HepG2 (cell line): ENCODE results near the gene RNF213. TPM values are rescaled to one million over a fixed set of nuclear protein-coding genes. Genes with fewer than 3 reads are reported as not detected.

Experiments used
- ARNT2 ChIP-seq: sonication (generic); formaldehyde crosslinking; IDR thresholded peaks from 2 replicates; pipeline ENCODE4 v1.8.0; 2022; ENCODE audit warnings: mild to moderate bottlenecking, low read depth, missing genetic modification reagents, moderate library complexity
- HNRNPLL ChIP-seq: fragments of 200-400 bp; formaldehyde crosslinking; IDR thresholded peaks from 2 replicates; pipeline ENCODE4 v1.6.1; 2017; ENCODE audit warnings: mild to moderate bottlenecking, low read depth, low read length; ENCODE audit not compliant: poor library complexity, severe bottlenecking
- IRF2 ChIP-seq: IDR thresholded peaks from 2 replicates; pipeline ENCODE4 v1.6.1; 2018; ENCODE audit warnings: missing genetic modification reagents, missing compliant biosample characterization
- KDM6A ChIP-seq: IDR thresholded peaks from 2 replicates; pipeline ENCODE4 v1.6.1; 2016; ENCODE audit warnings: low read depth
- NFE2L2 ChIP-seq: fragments of 150-350 bp; IDR thresholded peaks from 2 replicates; pipeline ENCODE4 v1.6.1; 2014; ENCODE audit warnings: low read length
- NRL ChIP-seq: sonication (generic); formaldehyde crosslinking; IDR thresholded peaks from 2 replicates; pipeline ENCODE4 v1.5.0; 2020; ENCODE audit warnings: missing genetic modification reagents, mild to moderate bottlenecking, moderate library complexity, borderline replicate concordance
- PAWR ChIP-seq: sonication (generic); formaldehyde crosslinking; IDR thresholded peaks from 2 replicates; pipeline ENCODE4 v1.4.0; 2020; ENCODE audit warnings: missing genetic modification reagents, mild to moderate bottlenecking, borderline replicate concordance
- POLR2A ChIP-seq, 2 experiments: IDR thresholded peaks; 2 replicates each; pipeline ENCODE4 v1.6.1; 2011; ENCODE audit warnings: low read depth in 2 of 2, low read length in 2 of 2, mild to moderate bottlenecking in 1 of 2, moderate library complexity in 1 of 2; ENCODE audit not compliant: insufficient read depth in 1 of 2
- RNF219 ChIP-seq: sonication (generic); formaldehyde crosslinking; IDR thresholded peaks from 2 replicates; pipeline ENCODE4 v1.5.0; 2020; ENCODE audit warnings: mild to moderate bottlenecking, missing genetic modification reagents
- SAP130 ChIP-seq: IDR thresholded peaks from 2 replicates; pipeline ENCODE4 v1.6.1; 2016; ENCODE audit warnings: low read depth
- ZNF20 ChIP-seq: sonication (generic); formaldehyde crosslinking; IDR thresholded peaks from 2 replicates; pipeline ENCODE4 v1.4.0; 2020; ENCODE audit warnings: mild to moderate bottlenecking, moderate library complexity, missing genetic modification reagents
- ZNF234 ChIP-seq: sonication (generic); formaldehyde crosslinking; conservative IDR thresholded peaks from 2 replicates; pipeline ENCODE4 v1.5.1; 2020; ENCODE audit warnings: mild to moderate bottlenecking, missing genetic modification reagents
- ZNF318 ChIP-seq: sonication (generic); formaldehyde crosslinking; IDR thresholded peaks from 2 replicates; pipeline ENCODE4 v1.4.0; 2020; ENCODE audit warnings: mild to moderate bottlenecking, missing genetic modification reagents
- ZNF512B ChIP-seq: sonication (generic); formaldehyde crosslinking; IDR thresholded peaks from 2 replicates; pipeline ENCODE4 v1.5.1; 2020; ENCODE audit warnings: missing genetic modification reagents, mild to moderate bottlenecking, borderline replicate concordance
- ZNF75D ChIP-seq: sonication (generic); formaldehyde crosslinking; IDR thresholded peaks from 2 replicates; pipeline ENCODE4 v1.8.1; 2023; ENCODE audit warnings: missing genetic modification reagents, mild to moderate bottlenecking, borderline replicate concordance
- ZSCAN21 ChIP-seq: sonication (generic); formaldehyde crosslinking; IDR thresholded peaks from 2 replicates; pipeline ENCODE4 v1.8.0; 2022; ENCODE audit warnings: mild to moderate bottlenecking, missing genetic modification reagents, moderate library complexity, borderline replicate concordance
- polyA plus RNA-seq, 8 experiments: library from polyadenylated mRNA; depleted of rRNA in 3 of 8; stranded (reverse) in 7 of 8; unstranded in 1 of 8; fragments of >200 nt; fragmentation: Illumina TruSeq in 4 of 8; extraction: Trizol in 4 of 8; gene quantifications; 2 replicates each; pipeline versions ENCODE4 v1.2.1 to v1.2.3, GENCODE V29; 2011 to 2016; ENCODE audit warnings: low read depth in 4 of 8, missing spikeins in 1 of 8, mixed read lengths in 1 of 8; ENCODE audit not compliant: insufficient read depth in 1 of 8
- total RNA-seq, 5 experiments: library from RNA; depleted of rRNA; stranded (reverse); fragments of >200 nt; fragmentation: Illumina TruSeq; extraction: Trizol; gene quantifications; 2 replicates each; pipeline ENCODE4 v1.2.3, GENCODE V29; 2016; ENCODE audit warnings: low read depth in 1 of 5

The RNF213 gene
- total and polyA plus RNA-seq, 2 of the 13 experiments (the other 11 are each of a cell fraction or from before 2014, with no cell fraction given): 38.6 to 38.7 TPM

DNA sequence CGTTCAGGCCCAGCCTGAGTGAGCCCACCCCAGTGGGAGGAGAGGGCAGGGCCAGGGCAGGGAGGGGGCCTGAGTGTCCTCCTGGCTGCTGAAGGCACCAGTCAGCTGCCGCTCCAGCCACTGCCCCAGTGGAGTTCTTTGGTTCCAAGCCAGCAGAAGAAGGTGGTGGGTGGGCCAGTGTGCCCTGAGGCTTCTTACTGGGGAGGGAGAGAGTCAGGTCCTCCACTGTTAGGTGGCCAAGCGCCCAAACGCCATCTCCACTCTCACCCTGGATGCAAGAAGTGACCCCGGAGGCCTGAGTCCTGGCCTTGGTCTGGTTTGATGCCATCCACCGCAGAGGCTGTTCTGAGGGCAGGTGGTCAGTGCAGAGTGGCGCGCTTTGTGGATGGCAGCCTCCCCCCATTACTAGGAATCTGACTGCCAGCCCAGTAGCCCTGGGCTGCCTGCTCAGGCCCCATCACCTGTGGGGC lies 2.2 kb downstream of the RNF213 start (continued):
- TF ChIP-seq RNF219 (CRISPR knock-in tag) (no peak), PAWR (CRISPR knock-in tag) (no peak), POLR2A (IDR thresholded peaks at IDR 0.05; ENCODE audit: insufficient read depth in 1 of 2, low read depth in 2 of 2, low read length in 2 of 2) (0 out of 4 replicates have a peak, but pooled peaks of 1 of the 2 experiments have one; percentile 30), ZNF20 (CRISPR knock-in tag) (no peak), ZSCAN21 (CRISPR knock-in tag) (0 out of 2 replicates have a peak, but pooled peaks have one; percentile 5), ZNF512B (CRISPR knock-in tag) (no peak), IRF2 (CRISPR knock-in tag) (0 out of 2 replicates have a peak, but pooled peaks have one; percentile 3), NRL (CRISPR knock-in tag) (peak; percentile 65; the same call in 1 of the 2 replicates), NFE2L2 (no peak), HNRNPLL (peak; percentile 12), ZNF75D (peak; percentile 32; the same call in 1 of the 2 replicates), ARNT2 (CRISPR knock-in tag) (peak; percentile 51; the same call in 1 of the 2 replicates), ZNF234 (CRISPR knock-in tag) (no peak), SAP130 (CRISPR knock-in tag) (0 out of 2 replicates have a peak, but pooled peaks have one; percentile 2), KDM6A (CRISPR knock-in tag) (no peak), ZNF318 (CRISPR knock-in tag) (no peak)
